Measurements from ENCODE around the gene PMAIP1. TPM values are rescaled to one million over a fixed set of nuclear protein-coding genes. Genes with fewer than 3 reads are reported as not detected.

The PMAIP1 gene
- total RNA-seq, 3 donors from 2014 or later = 1.1 to 7.5 (median 5.3) TPM

DNA sequence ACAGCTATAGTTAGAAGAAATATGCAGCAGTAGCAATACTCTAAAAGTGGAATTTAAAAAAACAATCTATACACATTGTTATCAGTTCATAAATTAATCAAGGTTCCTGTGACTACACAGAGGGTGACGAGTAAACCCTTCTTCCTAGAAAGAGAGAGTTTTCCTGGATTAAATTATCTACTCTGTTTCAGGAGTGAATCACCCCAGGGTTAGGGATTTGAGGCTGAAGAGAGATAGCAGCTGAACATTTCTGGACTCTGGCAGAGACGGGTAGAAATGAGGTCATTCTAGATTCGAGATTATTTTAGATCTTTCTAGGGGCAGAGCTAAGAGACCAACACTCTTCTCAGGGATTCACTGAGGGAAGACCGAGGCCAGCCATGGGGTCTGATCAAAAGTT lies 38.8 kb upstream of the PMAIP1 start:
- Histone ChIP-seq H3K4me3 (no peak overlapping the region), H3K27ac (no peak overlapping the region), H3K4me1 (no peaks in the 10 kb centered on the region), H3K36me3 (no peaks in the 10 kb centered on the region), H3K27me3 (peaks cover 0 to 4% of the 10 kb centered on the region in 2 donors), H3K9me3 (no peaks in the 10 kb centered on the region)
- intact Hi-C loops (cut with DNase I; ENCODE audit: low total_unique reads) = no loop called here
- no peak for TF ChIP-seq POLR2A (IDR thresholded peaks at IDR 0.05)
- DNase-seq (ENCODE audit: low spot score in 2 of 2) = no peak

DNA sequence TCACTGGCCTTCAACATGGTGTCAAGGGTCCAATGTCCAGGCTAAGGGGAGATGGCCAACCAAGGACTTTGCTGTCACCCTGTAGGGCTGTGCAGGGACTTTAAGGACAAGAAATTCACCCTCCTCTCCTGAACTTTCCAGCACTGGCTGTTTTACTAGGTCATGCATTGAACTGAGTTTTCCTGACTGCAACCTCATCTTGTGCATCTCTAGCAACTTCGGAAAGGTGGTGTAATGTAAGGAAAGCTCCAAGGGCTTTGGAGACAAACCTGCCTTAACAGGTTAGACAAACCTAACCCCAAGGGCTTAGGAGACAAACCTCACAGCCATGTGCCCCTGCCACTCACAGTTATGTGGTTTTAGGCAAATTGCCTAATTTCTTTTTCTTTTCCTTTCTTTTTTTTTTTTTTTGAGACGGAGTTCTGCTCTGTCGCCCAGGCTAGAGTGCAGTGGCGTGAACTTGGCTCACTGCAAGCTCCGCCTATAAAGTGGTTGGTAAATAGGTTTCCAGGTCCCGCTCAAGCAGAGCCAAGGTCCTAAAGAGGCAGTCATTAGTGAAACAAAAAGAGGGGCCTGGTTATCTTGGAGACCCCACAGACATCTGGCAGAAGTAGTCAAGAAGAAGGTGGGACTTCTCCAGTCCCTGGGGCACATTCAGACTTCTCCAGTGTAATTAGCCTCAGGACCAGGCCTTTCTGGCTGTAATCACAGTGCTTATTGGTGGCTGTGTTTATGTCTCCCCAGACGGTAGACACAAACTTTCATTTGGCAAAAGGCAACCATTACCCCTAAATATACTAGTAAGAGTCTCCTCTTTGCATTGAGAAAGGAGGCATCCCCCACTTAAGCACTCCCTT lies 37.6 kb upstream of the PMAIP1 start:
- intact Hi-C loops (cut with DNase I; ENCODE audit: low total_unique reads) = no loop called here

GRCh38 chr18:59865241-59865986 lies 34.4 kb upstream of the PMAIP1 start:
- no peaks in the 10 kb centered on the region for H3K4me1 ChIP-seq
- intact Hi-C loops (cut with DNase I; ENCODE audit: low total_unique reads) = no loop called here
- H3K36me3 ChIP-seq = no peaks in the 10 kb centered on the region
- DNase-seq (ENCODE audit: low spot score in 2 of 2) = no peak
- H3K9me3 ChIP-seq = no peaks in the 10 kb centered on the region
- TF ChIP-seq POLR2AphosphoS5 (IDR thresholded peaks at IDR 0.05) (no peak), POLR2A (IDR thresholded peaks at IDR 0.05) (no peak), CTCF (IDR thresholded peaks at IDR 0.05) (no peak)
- H3K27ac ChIP-seq = no peak overlapping the region
- no peaks in the 10 kb centered on the region for H3K27me3 ChIP-seq
- no peak overlapping the region for H3K4me3 ChIP-seq

More for the DNA sequence above, 37.6 kb upstream of the PMAIP1 start:
- H3K27me3 ChIP-seq = peaks cover 0 to 4% of the 10 kb centered on the region in 2 donors
- no peak overlapping the region for H3K4me3 ChIP-seq
- no peaks in the 10 kb centered on the region for H3K4me1 ChIP-seq
- no peak for DNase-seq (ENCODE audit: low spot score in 2 of 2)
- TF ChIP-seq CTCF (IDR thresholded peaks at IDR 0.05) = no peak
- TF ChIP-seq POLR2AphosphoS5 (IDR thresholded peaks at IDR 0.05) = no peak
- TF ChIP-seq POLR2A (IDR thresholded peaks at IDR 0.05) = no peak
- no peaks in the 10 kb centered on the region for H3K9me3 ChIP-seq
- no peaks in the 10 kb centered on the region for H3K36me3 ChIP-seq
- H3K27ac ChIP-seq = no peak overlapping the region

DNA sequence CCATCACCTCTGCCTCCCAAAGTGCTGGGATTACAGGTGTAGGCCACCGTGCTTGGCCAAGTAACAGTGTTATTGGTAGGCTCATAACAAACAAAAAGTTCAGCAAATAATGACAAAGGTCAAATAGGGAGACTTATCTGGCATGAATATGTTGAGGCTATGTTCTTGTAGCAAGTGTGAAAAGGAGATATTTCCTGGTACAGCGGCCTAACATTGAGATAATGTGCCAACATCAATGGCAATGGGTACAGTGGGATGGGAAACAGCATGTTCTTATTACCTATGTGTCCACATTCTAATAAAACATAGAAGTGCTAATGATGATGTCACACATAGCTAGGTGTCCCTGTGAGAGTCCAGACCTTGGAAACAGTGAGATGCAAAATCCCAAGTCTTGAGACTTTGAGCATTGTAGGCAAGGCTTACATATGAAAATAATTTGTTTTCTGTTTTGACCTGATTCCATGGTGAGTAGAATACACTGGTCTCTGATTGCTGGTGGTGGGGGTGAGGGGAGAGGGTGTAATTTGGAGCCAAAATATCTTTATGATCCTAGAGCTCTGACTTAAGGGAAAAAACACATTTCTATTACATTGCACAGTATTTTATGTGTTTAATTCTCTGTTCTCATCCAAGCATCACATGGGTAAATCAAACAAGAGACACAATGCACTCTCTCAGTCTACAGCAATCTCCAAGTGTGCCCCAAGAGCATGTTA lies 33.1 kb upstream of the PMAIP1 start:
- no peak for DNase-seq (ENCODE audit: low spot score in 2 of 2)
- H3K36me3 ChIP-seq = no peaks in the 10 kb centered on the region
- H3K27ac ChIP-seq = no peak overlapping the region
- no peak overlapping the region for H3K4me3 ChIP-seq
- no peaks in the 10 kb centered on the region for H3K27me3 ChIP-seq
- H3K4me1 ChIP-seq = no peaks in the 10 kb centered on the region
- TF ChIP-seq CTCF (IDR thresholded peaks at IDR 0.05) (no peak), POLR2A (IDR thresholded peaks at IDR 0.05) (no peak), POLR2AphosphoS5 (IDR thresholded peaks at IDR 0.05) (no peak)
- no peaks in the 10 kb centered on the region for H3K9me3 ChIP-seq
- intact Hi-C loops (cut with DNase I; ENCODE audit: low total_unique reads) = no loop called here

- H3K9me3 ChIP-seq = no peaks in the 10 kb centered on the region
- H3K27ac ChIP-seq = no peak overlapping the region
- H3K27me3 ChIP-seq = peaks cover 0 to 4% of the 10 kb centered on the region in 2 donors
- H3K4me1 ChIP-seq = no peaks in the 10 kb centered on the region
- no peak for TF ChIP-seq POLR2A (IDR thresholded peaks at IDR 0.05)
- TF ChIP-seq CTCF (IDR thresholded peaks at IDR 0.05) = no peak
- TF ChIP-seq POLR2AphosphoS5 (IDR thresholded peaks at IDR 0.05) = no peak
- intact Hi-C loops (cut with DNase I; ENCODE audit: low total_unique reads) = no loop called here
- no peak overlapping the region for H3K4me3 ChIP-seq
- H3K36me3 ChIP-seq = no peaks in the 10 kb centered on the region
- no peak for DNase-seq (ENCODE audit: low spot score in 2 of 2)
Measured at GRCh38 chr18:59867337-59868104, 32.3 kb upstream of the PMAIP1 start.
